HuH-7.5 (cell line): ENCODE data around the gene KIF26B.

Source experiments
- DNase-seq: peaks from one replicate; pipeline ENCODE4 v3.0.0; 2011; ENCODE audit warnings: low spot score

The KIF26B gene

GRCh38 chr1:245598524-245599305, 443.9 kb downstream of the KIF26B start:
- DNase-seq: no peak

- DNase-seq: no peak
These were observed 444.8 kb downstream of the KIF26B start for GRCh38 chr1:245599371-245600174.

- DNase-seq: no peak
These were observed 445.9 kb downstream of the KIF26B start for GRCh38 chr1:245600658-245601057.

- no peak for DNase-seq
These were observed 448.6 kb downstream of the KIF26B start for GRCh38 chr1:245603311-245603865.

- no peak for DNase-seq
These were observed 450.2 kb downstream of the KIF26B start for GRCh38 chr1:245604979-245605378.

GRCh38 chr1:245605480-245606156, 450.8 kb downstream of the KIF26B start:
- no peak for DNase-seq

GRCh38 chr1:245606157-245606725, 451.5 kb downstream of the KIF26B start:
- no peak for DNase-seq

- no peak for DNase-seq
These were observed 453.5 kb downstream of the KIF26B start for GRCh38 chr1:245608271-245608670.

- DNase-seq: no peak
These were observed 454.8 kb downstream of the KIF26B start for GRCh38 chr1:245609354-245610150.

GRCh38 chr1:245611251-245611650, 456.5 kb downstream of the KIF26B start:
- DNase-seq: no peak

- DNase-seq: no peak
These were observed 459.7 kb downstream of the KIF26B start for GRCh38 chr1:245614476-245614875.

GRCh38 chr1:245615001-245615400, 460.2 kb downstream of the KIF26B start:
- DNase-seq: no peak

- no peak for DNase-seq
These were observed 466.8 kb downstream of the KIF26B start for GRCh38 chr1:245621589-245621988.

GRCh38 chr1:245622332-245623014, 467.7 kb downstream of the KIF26B start:
- DNase-seq: no peak

GRCh38 chr1:245641384-245641783, 486.6 kb downstream of the KIF26B start:
- DNase-seq: no peak

GRCh38 chr1:245645406-245645805, 490.6 kb downstream of the KIF26B start:
- DNase-seq: no peak

GRCh38 chr1:245645894-245646293, 491.1 kb downstream of the KIF26B start:
- no peak for DNase-seq

- DNase-seq: no peak
These were observed 494.2 kb downstream of the KIF26B start for GRCh38 chr1:245648749-245649522.

- no peak for DNase-seq
These were observed 494.9 kb downstream of the KIF26B start for GRCh38 chr1:245649666-245650065.

GRCh38 chr1:245650441-245650960, 495.7 kb downstream of the KIF26B start:
- no peak for DNase-seq
